HAP-1 (cell line): ENCODE measurements around the gene DRG1.
"Not testable (repeated sequence)": the region's sequence is repeated elsewhere in the genome, so short reads cannot be mapped to it uniquely, and the experiment has no call there.

Source experiments
- DNase-seq, 2 experiments: peaks; one replicate each; pipeline ENCODE4 v3.0.0-alpha.2; 2016 to 2020; ENCODE audit warnings: low spot score in 2 of 2
- H3K27me3 ChIP-seq: fragments of 250-450 bp; sonication (Bioruptor Pico); 2 replicates; pipeline ENCODE4 v1.5.1; 2020; ENCODE audit warnings: low read depth, mild to moderate bottlenecking, moderate library complexity
- H3K36me3 ChIP-seq: fragments of 250-450 bp; sonication (Bioruptor Pico); replicated peaks from 2 replicates; pipeline ENCODE4 v1.5.1; 2020; ENCODE audit warnings: mild to moderate bottlenecking
- H3K4me1 ChIP-seq: fragments of 250-450 bp; sonication (Bioruptor Pico); 2 replicates; pipeline ENCODE4 v1.5.1; 2020; ENCODE audit warnings: mild to moderate bottlenecking
- H3K4me3 ChIP-seq: fragments of 250-450 bp; sonication (Bioruptor Pico); 2 replicates; pipeline ENCODE4 v1.5.1; 2020; ENCODE audit warnings: mild to moderate bottlenecking, moderate library complexity
- H3K9me3 ChIP-seq: fragments of 250-450 bp; sonication (Bioruptor Pico); 2 replicates; pipeline ENCODE4 v1.5.1; 2020; ENCODE audit warnings: mild to moderate bottlenecking, moderate library complexity
- in situ Hi-C: fragments of 300-500 bp; cut with MboI; formaldehyde crosslinking; loops from 3 replicates; pipeline ENCODE4 v1.14.3; 2020; ENCODE audit warnings: low sequenced_read_pairs, inconsistent platforms, mixed read lengths

The DRG1 gene

GRCh38 chr22:31447337-31447736 is 47.9 kb downstream of the DRG1 start:
- no peaks in the 10 kb centered on the region for H3K27me3 ChIP-seq
- in situ Hi-C loops: no loop called here

GRCh38 chr22:31448382-31448781 is 49.0 kb downstream of the DRG1 start:
- Histone ChIP-seq H3K4me1 (no peaks in the 10 kb centered on the region), H3K9me3 (no peaks in the 10 kb centered on the region), H3K4me3 (no peak overlapping the region), H3K36me3 (peaks cover 35% of the 10 kb centered on the region), H3K27me3 (no peaks in the 10 kb centered on the region)
- in situ Hi-C loops: no loop called here
- DNase-seq: no peak

More at GRCh38 chr22:31447337-31447736, 47.9 kb downstream of the DRG1 start:
- no peaks in the 10 kb centered on the region for H3K4me1 ChIP-seq
- H3K36me3 ChIP-seq: peaks cover 37% of the 10 kb centered on the region
- no peak for DNase-seq
- H3K9me3 ChIP-seq: no peaks in the 10 kb centered on the region
- H3K4me3 ChIP-seq: no peak overlapping the region

- H3K4me3 ChIP-seq: no peak overlapping the region
- peaks cover 41% of the 10 kb centered on the region for H3K36me3 ChIP-seq
- DNase-seq: no peak
- H3K27me3 ChIP-seq: no peaks in the 10 kb centered on the region
- H3K4me1 ChIP-seq: no peaks in the 10 kb centered on the region
- no peaks in the 10 kb centered on the region for H3K9me3 ChIP-seq
- in situ Hi-C loops: no loop called here
Observed at GRCh38 chr22:31449506-31449905, 50.1 kb downstream of the DRG1 start.

- no peaks in the 10 kb centered on the region for H3K27me3 ChIP-seq
- no peak overlapping the region for H3K4me3 ChIP-seq
- peaks cover 47% of the 10 kb centered on the region for H3K36me3 ChIP-seq
- DNase-seq: peak; percentile 17 to 28
- no peaks in the 10 kb centered on the region for H3K4me1 ChIP-seq
- in situ Hi-C loops: no loop called here
- no peaks in the 10 kb centered on the region for H3K9me3 ChIP-seq
Observed at GRCh38 chr22:31451709-31452571, 52.5 kb downstream of the DRG1 start.

DNA sequence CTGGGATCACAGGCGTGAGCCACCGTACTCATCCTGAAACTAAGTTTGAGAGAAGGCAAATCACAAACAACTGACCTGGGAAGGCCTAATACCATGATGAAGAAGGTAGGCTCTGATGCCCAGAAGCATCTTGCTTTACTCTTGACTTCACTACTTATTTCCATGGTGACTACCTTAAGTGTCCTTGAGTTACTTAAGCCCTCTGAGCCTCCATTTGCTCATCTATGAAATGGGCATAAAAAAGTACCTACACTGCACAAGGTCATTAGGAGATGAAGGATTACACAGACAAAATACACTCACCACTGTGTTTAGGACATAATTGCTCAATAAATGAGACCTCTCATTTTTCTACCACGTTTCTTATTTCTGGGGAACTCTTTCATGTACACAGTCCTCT is 62.3 kb downstream of the DRG1 start:
- in situ Hi-C loops: no loop called here
- Histone ChIP-seq H3K9me3 (no peaks in the 10 kb centered on the region), H3K36me3 (peaks cover 83% of the 10 kb centered on the region)

DNA sequence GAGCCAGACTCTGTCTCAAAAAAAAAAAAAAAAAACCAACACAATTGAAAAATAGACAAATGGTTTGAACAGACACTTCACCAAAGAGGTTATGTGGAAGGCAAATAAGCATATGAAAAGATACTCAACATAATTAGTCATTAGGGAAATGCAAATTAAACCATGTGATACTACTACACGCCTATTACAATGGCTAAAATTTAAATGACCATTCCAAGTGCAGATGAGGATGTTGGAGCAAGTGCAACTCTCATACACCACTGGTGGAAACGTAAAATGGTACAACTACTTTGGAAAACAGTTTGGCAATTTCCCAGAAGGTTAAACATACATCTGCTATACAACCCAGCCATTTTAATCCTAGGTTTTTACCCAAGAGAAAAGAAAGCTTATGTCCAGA is 65.9 kb downstream of the DRG1 start:
- peaks cover 78% of the 10 kb centered on the region for H3K36me3 ChIP-seq
- H3K27me3 ChIP-seq: no peaks in the 10 kb centered on the region
- no peaks in the 10 kb centered on the region for H3K4me1 ChIP-seq
- no peaks in the 10 kb centered on the region for H3K9me3 ChIP-seq
- DNase-seq: no peak
- in situ Hi-C loops: no loop called here
- H3K4me3 ChIP-seq: no peak overlapping the region

More for the DNA sequence above, 62.3 kb downstream of the DRG1 start:
- H3K4me1 ChIP-seq: no peaks in the 10 kb centered on the region
- no peaks in the 10 kb centered on the region for H3K27me3 ChIP-seq
- DNase-seq: no peak
- no peak overlapping the region for H3K4me3 ChIP-seq

- in situ Hi-C loops: no loop called here
- peaks cover 20% of the 10 kb centered on the region for H3K36me3 ChIP-seq
- H3K4me1 ChIP-seq: no peaks in the 10 kb centered on the region
- no peak for DNase-seq
- no peaks in the 10 kb centered on the region for H3K9me3 ChIP-seq
- H3K4me3 ChIP-seq: no peak overlapping the region
- H3K27me3 ChIP-seq: no peaks in the 10 kb centered on the region
Observed at GRCh38 chr22:31474743-31475142, 75.3 kb downstream of the DRG1 start.

GRCh38 chr22:31475800-31476199 is 76.4 kb downstream of the DRG1 start:
- Histone ChIP-seq H3K36me3 (peaks cover 29% of the 10 kb centered on the region), H3K4me1 (no peaks in the 10 kb centered on the region), H3K9me3 (no peaks in the 10 kb centered on the region), H3K27me3 (no peaks in the 10 kb centered on the region), H3K4me3 (no peak overlapping the region)
- DNase-seq: no peak
- in situ Hi-C loops: no loop called here

DNA sequence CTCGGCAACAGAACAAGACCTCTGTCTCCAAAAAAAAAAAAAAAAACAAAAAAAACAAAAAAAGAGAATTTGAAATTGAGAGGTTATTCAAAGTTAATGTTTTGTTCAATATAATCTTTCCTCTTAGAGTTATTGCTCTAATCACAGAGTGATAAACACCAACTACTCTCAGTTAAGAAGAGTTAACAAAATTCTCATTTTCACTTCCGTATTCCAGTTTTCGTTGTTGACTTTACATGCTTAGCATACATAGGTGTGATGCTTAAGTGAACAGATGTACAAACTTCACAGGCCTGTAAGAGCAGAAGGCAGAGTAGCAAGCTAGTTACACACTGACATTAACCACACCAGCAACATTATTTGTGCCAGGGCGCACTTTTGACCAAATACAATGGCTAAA is 77.9 kb downstream of the DRG1 start:
- H3K9me3 ChIP-seq: no peaks in the 10 kb centered on the region
- peaks cover 37% of the 10 kb centered on the region for H3K36me3 ChIP-seq
- in situ Hi-C loops: no loop called here
- no peak overlapping the region for H3K4me3 ChIP-seq
- H3K4me1 ChIP-seq: no peaks in the 10 kb centered on the region
- no peaks in the 10 kb centered on the region for H3K27me3 ChIP-seq
- no peak for DNase-seq

GRCh38 chr22:31481129-31481528 is 81.7 kb downstream of the DRG1 start:
- Histone ChIP-seq H3K9me3 (no peaks in the 10 kb centered on the region), H3K27me3 (no peaks in the 10 kb centered on the region), H3K36me3 (peaks cover 66% of the 10 kb centered on the region), H3K4me3 (no peak overlapping the region), H3K4me1 (no peaks in the 10 kb centered on the region)
- no peak for DNase-seq
- in situ Hi-C loops: no loop called here

DNA sequence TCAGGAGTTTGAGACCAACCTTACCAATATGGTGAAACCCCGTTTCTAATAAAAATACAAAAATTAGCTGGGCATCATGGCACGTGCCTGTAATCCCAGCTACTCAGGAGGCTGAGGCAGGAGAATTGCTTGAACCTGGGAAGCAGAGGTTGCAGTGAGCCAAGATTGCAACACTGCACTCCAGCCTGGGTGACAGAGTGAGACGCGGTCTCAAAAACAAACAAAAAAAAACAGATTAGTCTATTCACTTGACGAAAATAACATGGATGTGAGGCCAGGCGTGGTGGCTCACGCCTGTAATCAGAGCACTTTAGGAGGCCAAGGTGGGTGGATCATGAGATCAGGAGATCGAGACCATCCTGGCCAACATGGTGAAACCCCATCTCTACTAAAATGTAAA is 83.1 kb downstream of the DRG1 start:
- H3K27me3 ChIP-seq, in situ Hi-C loops, H3K9me3 ChIP-seq, H3K4me3 ChIP-seq, DNase-seq, H3K4me1 ChIP-seq: not testable (repeated sequence)
- peaks cover 73% of the 10 kb centered on the region for H3K36me3 ChIP-seq
